HG03521 (cell line): ENCODE measurements around the gene H2AZ2.
A peak's percentile ranks its signal among the peaks of the same experiment; 100 is the strongest.

ENCODE experiments used
- ATAC-seq: cut with Tn5 transposase; IDR thresholded peaks from one replicate; pipeline ENCODE4 v1.9.1; 2021; ENCODE audit warnings: mild to moderate bottlenecking, moderate library complexity; ENCODE audit not compliant: unreplicated experiment

H2AZ2 gene

DNA sequence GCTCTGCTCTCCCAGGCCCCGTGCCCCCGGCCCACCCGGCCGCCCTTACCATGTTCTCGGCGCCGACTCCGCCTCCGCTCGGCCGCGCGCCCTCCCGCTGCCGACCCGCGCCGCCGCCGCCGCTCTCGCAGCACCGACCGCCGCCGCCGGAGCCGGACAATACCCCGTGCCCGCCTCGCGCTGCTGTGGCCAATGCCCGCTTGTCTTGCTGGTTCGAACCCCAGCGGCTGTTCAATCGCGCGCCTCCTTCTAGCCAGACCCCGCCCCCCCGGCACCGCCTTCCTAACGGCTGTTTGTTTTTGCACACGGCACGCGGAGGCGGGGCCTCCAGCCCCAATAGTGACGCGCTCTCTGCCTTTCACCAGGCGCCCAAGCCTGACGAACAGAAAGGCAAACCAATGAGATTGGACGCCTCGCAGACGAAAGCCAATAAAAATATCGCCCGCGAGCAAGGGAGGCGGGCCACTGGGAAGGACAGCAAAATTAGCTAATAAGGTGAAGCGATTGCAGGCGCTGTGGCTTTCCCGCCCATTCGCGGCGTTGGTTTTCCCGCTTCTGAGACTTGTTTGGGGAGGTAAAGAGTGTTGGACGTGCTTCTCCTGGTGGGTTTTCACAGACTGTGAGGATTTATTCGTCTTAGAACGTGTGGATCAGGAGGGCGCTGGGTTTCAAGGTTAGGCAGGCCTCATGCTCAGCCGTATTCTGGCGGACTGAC, at the start of gene H2AZ2:
Gene H2AZ2, minus strand, starts transcription at position 168 of the 715 bp plus-strand sequence. Its CDS starts 116 bp downstream, at position 52.
- peak; percentile 84 for ATAC-seq

DNA sequence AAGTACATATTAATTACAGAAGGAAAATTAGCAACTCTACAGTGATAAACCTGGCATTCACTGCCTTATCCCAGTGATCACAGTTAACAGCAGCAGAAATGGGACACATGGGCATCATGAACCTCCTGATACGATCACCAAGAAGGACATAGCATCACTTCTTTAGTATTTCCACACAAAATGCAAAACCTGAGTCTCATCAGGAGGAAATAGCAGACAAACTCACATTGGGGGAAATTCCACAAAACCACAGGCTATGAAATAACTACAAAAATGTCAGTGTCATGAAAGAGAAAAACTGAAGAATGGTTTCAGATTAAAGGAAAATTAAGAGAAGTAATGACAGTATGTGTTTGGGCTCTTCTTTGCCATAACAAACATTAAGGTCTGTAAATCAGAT, 49.4 kb upstream of the H2AZ2 start:
- ATAC-seq = no peak

- ATAC-seq = no peak
Observed at GRCh38 chr7:44894888-44895580, 47.1 kb upstream of the H2AZ2 start.

DNA sequence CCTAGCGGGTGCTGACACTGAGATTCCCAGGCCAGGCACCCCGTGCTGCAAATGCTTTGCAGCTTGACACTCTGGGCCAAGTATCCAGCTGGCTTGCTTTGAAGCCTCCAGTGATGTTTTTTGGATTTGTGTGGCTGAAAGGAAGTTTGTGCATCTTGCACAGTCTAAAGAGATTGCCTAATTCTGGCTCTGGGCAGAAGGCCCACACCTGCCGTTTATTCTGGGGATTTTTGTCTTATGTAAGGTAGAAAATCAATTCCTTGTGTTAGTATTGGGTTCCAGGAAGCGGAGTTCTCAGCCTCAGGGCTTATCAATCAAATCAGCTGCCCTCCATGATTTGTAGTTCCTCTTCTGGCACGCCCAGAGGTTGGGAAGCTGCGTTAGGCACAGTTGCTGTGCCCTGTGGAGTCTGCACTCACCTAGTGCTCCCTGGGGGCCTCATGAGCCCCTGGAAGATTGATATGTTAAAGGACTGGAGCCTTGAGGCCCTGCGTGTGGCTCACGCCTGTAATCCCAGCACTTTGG, 45.9 kb upstream of the H2AZ2 start:
- ATAC-seq = no peak

DNA sequence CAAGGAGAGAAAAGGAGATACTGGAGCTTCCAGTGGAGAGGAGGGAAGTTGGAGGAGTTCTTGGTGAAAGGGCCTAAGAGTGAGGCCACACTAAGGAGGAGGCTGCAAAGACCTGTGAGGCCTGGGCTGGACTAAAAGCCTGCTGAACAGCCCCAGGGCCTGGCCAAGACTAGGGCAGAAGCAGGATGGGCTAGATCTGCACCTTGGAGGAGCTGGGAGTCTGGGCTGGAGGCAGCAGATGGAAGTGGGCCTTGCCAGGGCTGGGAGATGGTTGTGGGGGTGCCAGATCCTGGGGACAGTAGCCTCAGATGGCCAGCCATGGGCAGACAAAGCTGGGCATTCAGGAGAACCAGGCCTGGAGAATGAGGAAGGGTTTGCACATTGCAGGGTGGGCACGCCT, 43.9 kb upstream of the H2AZ2 start:
- ATAC-seq = no peak

DNA sequence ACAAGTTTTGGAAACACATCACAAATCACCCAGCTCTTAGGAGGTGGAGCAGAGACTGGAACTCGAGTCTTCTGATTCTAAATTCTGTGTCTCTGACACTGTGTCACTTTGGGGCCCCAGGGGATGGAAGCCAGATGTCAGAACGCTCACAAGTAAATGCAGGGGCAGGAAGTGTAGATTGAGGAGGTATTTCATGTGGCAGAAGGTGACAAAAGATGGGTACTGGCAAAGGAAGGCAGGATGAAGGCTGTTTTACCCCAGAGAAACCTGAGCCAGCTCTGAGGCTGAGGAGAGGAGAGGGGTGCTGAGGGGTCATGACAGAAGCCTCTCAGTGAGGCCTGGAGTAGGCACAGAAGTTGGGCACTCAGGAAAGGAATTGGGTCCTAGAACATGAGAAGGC, 43.5 kb upstream of the H2AZ2 start:
- no peak for ATAC-seq

- no peak for ATAC-seq
Observed at GRCh38 chr7:44889086-44889781, 41.3 kb upstream of the H2AZ2 start.

- ATAC-seq = no peak
Observed at GRCh38 chr7:44887293-44887692, 39.4 kb upstream of the H2AZ2 start.

- peak; percentile 77 for ATAC-seq
Observed at GRCh38 chr7:44885394-44886317, 37.8 kb upstream of the H2AZ2 start, which contains the start of gene PURB. TSS of gene PURB (minus strand) at chr7:44885530. CDS start at chr7:44885348, 182 bp downstream.

GRCh38 chr7:44884621-44885393, 36.9 kb upstream of the H2AZ2 start:
- peak; percentile 27 for ATAC-seq

DNA sequence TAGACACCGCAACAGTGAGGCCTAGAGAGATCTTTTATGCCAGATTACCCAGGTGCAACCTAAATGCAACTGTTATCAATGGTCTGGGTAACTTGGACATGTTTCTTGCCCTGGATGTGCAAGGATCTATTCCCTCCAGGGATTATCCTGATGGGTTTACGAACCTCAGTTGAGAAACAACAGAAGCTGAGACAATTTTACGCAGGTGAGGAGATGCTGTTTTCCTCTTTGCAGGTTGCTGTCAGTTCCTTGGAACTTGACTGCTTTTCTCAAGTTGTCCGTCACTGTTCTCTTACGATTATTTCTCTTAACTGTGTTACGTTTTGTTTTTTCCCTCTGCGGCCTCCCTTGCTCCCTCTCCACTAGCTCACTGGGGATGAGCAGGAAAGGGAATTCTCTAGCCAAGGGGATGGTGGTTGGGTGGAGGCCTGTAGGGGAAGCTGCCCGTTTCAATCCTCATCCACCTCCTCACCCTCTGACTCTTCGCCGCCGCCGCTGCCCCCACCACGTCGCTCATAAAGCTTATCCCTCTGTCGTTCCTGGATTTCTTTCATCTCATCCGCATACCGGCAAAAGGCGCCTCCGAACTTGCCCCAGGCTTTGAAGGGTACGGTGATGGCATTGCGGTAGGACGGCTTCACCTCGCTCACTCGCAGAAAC, 36.2 kb upstream of the H2AZ2 start:
- no peak for ATAC-seq

DNA sequence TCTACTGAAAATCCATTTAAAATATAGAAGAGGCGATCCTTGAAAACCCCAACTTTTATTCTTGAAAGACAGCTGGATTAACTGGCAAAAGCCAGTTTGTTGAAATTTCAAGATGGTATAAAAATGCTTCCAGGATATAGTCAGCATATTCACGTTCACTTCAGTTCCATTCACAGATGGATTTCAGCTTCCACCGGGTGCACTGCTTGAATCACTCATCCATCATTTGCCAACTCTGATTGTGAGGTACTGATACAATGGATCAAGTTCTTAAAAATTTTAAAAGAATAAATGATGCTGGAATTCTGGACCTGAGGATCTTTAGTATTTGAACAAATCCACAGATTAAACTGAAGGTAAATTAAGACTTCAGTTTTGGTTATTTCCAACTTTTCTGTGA, 35.0 kb upstream of the H2AZ2 start:
- no peak for ATAC-seq

GRCh38 chr7:44881610-44882009, 33.7 kb upstream of the H2AZ2 start:
- ATAC-seq = no peak

DNA sequence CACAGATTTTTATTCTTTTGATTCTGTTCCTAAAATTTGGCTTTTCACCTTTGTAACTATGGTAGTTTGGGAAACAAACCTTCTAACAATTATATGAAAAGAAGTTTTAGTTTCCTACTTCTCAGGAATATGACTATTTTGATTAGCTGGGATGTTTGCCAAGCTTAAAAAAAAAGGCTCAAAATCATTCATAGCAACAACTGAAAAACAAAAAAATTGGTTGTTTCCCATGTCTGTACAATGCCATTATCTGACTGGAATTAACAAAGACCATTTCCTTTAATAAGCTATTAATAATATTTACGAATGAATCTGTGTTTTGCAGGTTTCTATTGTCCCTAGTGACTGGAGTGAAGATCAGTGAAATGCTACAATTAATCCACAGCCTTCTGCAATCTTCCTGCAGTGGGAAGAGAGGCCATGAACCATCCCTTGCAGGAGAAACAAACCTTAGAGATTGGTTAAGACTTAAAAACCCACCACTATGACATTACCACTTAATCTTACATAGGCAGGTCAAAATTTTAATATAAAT, 33.2 kb upstream of the H2AZ2 start:
- ATAC-seq = no peak

GRCh38 chr7:44880317-44881018, 32.6 kb upstream of the H2AZ2 start:
- no peak for ATAC-seq

GRCh38 chr7:44876393-44876792, 28.5 kb upstream of the H2AZ2 start:
- no peak for ATAC-seq

DNA sequence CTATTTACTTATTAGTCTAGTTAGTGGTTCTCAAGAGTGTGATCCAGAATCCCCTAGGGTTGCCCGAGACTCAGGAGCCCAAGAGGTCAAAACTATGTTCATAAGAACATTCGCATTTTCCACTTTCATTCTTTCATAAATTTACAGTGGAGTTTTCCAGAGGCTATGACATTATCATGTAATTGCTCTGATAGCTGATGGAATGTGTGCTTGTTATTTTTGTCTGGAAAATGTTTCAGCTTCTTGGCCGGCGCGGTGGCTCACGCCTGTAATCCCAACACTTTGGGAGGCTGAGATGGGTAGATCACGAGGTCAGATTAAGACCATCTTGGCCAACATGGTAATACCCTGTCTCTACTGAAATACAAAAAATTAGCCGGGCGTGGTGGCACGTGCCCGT, 27.4 kb upstream of the H2AZ2 start:
- ATAC-seq = no peak

DNA sequence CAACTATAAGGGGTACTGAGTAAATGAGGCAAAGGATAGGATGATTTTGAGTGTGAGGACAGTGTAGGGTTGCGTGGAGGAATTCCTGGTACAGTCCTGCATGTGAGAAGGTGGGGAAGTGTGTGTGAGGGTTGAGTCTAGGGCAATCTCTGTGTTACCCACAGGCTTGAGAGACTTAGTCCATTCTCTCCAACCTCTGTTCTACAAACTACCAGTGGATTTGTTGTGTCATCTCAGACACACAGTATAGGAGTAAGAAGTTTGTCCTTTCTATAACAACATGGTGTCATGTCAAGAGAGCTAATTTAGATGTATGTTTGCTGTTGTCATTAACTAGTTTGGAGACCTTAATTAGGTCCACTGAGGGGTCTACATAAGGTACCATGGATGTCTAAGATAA, 24.9 kb upstream of the H2AZ2 start:
- ATAC-seq = no peak
